HG02571 (cell line): ENCODE results near the gene STAT5B.
"Not testable (repeated sequence)": the region's sequence is repeated elsewhere in the genome, so short reads cannot be mapped to it uniquely, and the experiment has no call there.

ENCODE experiments used
- ATAC-seq: cut with Tn5 transposase; IDR thresholded peaks from one replicate; pipeline ENCODE4 v1.9.1; 2021; ENCODE audit warnings: mild to moderate bottlenecking, moderate library complexity; ENCODE audit not compliant: unreplicated experiment

The STAT5B gene

DNA sequence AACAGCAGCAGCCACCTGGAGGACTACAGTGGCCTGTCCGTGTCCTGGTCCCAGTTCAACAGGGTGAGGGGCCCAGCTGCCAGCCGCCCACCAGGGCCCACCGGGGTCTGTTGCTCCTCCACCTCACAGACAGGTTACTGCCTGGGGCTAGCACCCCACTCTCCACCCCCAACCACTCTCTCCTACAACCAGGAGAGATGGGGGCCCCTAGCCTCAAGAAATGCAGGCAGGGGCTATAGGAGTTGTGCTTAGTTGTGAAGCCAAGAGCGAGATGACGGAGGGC, 30.1 kb upstream of the STAT5B start:
- no peak for ATAC-seq

DNA sequence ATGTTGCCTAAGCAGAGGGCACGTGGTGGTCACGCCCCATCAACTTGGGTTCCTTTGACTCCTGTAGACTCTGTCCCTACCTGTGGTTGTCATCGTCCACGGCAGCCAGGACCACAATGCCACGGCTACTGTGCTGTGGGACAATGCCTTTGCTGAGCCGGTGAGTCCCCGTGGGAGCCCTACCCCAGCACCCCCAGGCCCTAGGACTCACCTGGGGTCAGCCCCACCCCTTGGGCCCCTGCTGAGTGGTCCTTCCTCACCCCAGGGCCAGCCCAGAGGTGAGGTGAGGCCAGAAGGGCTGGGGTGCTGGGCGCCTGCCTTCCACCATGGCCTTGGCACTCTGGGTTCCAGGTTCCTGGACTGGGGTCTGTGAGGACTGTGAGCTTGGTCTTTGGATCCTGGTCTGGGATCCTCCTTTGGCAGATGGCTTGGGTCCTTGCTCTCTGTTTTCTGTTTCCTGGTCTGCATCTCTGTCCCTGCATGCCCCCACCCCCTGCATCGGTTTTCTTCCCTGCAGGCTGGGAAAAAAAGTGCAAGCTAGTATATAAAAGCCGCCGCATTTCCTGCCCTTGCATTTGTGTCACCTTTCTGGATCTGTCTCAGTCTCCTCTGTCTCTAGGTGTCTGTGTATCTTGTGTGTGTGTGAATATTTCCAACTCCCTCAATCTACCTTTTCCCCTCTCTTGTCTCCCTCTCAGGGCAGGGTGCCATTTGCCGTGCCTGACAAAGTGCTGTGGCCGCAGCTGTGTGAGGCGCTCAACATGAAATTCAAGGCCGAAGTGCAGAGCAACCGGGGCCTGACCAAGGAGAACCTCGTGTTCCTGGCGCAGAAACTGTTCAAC, 29.6 kb upstream of the STAT5B start:
- no peak for ATAC-seq

GRCh38 chr17:42305031-42305330, 28.8 kb upstream of the STAT5B start:
- not testable (repeated sequence) for ATAC-seq

DNA sequence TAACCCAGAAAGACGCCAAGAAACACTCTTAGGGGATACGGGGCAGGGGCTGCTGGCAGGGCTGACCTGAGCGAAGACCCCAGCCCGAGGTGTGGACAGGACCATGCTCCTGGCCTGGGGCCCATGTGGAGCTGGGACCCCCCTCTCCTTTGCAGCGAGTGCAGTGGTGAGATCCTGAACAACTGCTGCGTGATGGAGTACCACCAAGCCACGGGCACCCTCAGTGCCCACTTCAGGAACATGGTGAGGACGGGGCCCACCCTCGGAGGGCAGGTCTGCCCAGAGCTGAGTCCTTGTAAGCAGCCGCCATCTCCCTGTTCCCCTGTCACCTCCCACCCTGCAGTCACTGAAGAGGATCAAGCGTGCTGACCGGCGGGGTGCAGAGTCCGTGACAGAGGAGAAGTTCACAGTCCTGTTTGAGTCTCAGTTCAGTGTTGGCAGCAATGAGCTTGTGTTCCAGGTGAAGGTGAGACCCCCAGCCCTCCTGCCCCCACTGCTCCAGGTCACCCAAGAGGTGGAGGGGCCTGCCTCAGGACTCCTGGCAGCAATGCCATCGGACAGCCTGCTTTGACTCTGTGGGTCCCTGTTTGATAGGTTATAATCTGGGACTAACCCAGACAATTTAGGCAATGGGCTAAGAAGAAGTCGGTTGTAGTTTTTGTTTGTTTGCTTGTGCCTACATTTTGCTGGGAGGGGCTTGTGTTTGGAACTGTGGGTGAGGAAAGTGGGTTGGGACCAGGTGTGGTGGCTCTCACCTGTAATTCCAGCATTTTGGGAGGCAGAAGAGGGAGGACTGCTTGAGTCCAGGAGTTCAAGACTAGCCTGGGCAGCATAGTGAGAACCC, 28.2 kb upstream of the STAT5B start:
- no peak for ATAC-seq

DNA sequence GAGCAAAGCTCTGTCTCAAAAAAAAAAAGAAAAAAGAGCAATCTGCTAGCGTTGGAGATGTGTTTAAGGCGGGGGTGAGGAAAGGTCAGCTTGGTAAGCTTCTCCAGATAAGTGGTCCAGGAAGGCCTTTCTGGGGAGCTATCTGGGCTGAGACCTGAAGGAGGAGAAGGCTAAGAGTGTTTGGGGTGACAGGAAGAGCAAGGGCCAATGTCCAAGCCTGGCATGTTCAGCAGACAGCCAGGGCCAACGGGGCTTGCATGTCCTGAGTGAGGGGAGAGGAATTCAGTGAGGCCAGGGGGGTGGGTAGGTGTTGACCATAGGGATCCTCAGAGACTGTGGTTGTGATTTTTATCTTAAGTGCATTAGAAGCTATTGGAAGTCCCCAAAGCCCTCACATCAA, 27.5 kb upstream of the STAT5B start:
- no peak for ATAC-seq

- no peak for ATAC-seq
These were observed 24.8 kb upstream of the STAT5B start for GRCh38 chr17:42301022-42301421.

- not testable (repeated sequence) for ATAC-seq
These were observed 23.7 kb upstream of the STAT5B start for GRCh38 chr17:42299913-42300312.

GRCh38 chr17:42299361-42299760, 23.2 kb upstream of the STAT5B start:
- ATAC-seq = not testable (repeated sequence)

DNA sequence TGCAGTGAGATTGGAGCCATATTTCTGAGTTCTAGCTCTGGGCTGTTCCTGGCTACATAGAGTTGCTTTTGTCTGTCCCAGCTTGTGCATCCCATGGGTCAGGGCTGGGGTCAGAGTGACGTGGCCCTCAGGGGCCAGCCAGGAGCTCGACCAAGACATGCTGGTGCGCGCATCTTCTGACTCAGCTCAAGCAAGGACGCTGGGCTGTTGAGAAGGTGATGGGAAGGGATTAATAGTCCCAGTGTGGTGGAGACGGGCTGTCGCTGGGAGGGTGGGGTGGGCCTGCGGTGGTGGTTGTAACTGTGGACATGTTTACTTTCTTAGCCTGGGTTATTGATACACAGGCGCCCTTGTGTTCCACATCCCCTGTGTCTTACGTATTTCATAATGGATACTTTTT, 21.6 kb upstream of the STAT5B start:
- ATAC-seq = not testable (repeated sequence)

DNA sequence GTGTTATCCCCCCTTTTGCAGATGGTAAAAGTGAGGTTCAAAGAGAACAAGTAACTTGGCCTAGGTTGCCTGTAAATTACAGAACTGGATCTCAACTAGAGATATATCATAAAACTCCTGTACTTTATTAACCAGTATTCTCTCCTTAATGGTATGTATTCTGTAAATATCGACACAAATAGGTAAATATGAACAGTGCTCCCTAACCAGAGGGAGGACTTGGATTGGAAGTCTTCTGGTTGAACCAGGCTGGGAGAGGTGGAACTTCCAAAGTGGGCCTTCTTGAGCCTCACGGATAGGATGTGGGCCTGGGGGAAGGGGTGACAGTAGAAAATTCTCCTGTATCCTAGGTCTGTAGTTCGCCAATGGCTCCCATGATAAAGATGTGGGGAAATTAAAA, 19.8 kb upstream of the STAT5B start:
- no peak for ATAC-seq

- no peak for ATAC-seq
These were observed 18.5 kb upstream of the STAT5B start for GRCh38 chr17:42294469-42295398.

DNA sequence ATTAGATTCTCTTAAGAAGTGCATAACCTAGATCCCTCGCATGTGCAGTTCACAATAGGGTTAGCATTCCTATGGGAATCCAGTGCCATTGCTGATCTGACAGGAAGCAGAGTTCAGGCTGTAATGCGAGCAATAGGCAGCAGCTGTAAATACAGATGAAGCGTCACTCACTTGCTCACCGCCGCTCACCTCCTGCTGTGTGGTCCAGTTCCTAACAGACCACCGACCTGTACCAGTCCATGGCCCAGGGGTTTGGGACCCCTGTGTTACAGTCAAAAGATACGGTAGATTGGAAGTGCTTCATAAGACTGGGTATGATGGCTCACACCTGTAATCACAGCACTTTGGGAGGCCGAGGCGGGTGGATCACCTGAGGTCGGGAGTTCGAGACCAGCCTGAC, 14.9 kb upstream of the STAT5B start:
- ATAC-seq = no peak

DNA sequence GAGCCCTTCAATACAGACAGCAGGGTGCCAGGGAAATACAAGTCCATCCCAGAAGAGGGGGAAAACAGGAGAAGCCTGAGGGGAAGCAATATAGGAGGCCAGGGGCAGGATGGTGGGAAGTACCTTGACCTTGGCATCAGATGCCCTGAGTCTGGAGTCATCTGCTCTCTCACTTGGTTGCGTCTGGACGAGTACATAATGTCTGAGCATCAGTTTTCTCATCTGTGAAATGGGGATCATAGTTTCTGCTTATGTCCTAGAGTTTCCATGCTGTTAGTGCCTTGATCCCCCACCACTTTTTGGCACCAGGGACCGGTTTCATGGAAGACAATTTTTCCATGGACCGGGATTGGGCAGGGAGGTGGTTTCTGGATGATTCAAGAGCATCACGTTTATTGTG, 14.4 kb upstream of the STAT5B start:
- ATAC-seq = no peak

GRCh38 chr17:42289611-42290181, 13.5 kb upstream of the STAT5B start:
- ATAC-seq = no peak

DNA sequence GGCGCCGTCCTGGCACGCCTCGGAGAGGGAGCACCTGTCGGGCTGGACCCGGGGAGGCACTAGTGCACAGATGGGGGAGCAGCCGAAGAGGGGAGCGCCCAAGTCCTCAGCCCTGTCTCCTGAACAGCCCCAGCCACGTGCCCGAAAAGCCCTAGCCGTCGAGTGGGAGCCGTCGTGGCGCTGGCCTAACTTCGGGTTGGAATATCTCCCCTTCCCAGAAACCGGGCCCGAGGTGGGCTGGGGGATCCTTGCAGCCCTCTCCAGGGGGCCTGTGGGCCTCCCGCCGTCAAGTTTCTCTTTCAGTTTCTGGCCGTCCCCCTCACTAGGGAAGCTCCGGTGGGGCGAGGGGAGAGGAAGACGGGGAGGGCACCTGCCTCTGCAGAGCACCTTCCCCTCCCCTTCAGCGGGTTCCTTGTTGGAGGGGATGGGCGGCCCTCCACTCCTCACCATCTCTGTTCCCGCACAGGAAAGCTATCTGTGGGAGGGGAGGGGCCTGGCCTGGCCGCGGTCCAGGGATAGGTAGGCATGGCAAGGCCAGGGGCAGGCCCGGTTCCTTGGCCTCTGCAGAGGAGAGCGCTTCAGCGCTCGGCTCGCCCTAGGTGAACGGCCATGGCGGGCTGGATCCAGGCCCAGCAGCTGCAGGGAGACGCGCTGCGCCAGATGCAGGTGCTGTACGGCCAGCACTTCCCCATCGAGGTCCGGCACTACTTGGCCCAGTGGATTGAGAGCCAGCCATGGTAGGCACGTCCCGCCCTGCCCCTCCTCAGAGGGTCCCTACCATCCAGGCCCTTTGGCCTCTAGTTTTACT, 12.8 kb upstream of the STAT5B start:
- ATAC-seq = no peak

DNA sequence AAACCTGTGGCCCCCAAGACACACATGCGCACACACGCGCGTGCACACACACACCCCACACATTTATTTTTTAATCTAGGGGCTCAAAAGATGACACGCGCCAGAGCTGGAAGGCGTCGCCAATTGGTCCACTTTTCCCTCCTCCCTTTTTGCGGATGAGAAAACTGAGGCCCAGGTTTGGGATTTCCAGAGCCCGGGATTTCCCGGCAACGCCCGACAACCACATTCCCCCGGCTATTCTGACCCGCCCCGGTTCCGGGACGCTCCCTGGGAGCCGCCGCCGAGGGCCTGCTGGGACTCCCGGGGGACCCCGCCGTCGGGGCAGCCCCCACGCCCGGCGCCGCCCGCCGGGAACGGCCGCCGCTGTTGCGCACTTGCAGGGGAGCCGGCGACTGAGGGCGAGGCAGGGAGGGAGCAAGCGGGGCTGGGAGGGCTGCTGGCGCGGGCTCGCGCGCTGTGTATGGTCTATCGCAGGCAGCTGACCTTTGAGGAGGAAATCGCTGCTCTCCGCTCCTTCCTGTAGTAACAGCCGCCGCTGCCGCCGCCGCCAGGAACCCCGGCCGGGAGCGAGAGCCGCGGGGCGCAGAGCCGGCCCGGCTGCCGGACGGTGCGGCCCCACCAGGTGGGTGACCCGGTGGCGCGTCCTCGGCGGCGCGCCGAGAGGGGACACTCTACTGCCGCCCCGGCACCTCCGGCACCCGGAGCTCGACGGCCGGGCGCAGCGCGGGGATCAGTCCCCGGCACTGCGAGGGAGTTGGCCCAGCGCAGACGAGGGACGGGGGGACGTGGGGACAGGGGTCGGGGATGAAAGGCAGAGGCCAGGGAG, 12.0 kb upstream of the STAT5B start, which contains the start of gene STAT5A:
TSS of gene STAT5A (plus strand) at position 522 of the 826 bp plus-strand sequence. CDS start 914 bp downstream, outside the sequence.
- no peak for ATAC-seq

DNA sequence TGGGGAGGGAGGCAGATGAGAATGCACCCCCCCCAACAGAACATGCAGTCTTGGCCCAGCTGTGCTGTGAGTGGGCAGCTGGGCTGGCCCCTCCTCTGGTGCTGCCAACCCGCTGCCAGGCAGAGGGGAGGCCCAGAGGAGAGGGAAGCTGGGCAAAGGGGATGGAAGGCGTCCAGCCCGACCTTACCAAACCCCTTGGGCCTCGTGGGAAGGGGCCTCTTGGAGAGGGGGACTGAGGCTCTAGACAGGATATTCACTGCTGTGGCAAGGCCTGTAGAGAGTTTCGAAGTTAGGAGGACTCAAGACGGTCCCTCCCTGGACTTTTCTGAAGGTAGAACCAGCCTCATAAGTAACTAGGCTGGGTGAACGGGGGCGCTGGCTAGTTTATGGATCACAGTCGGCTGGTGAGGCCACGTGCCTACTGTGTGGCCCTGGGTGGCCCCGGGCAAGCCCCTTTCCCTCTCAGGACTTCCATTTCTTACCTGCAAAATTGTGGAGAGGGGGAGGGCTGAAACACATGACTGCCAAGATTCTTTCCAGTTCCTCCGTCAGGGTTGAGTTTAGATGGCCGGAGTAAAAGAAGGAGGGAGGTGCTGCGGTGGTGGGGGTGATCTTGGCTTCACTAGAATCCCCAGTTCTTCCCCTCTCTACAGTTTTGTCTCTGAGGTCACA, 11.2 kb upstream of the STAT5B start:
- ATAC-seq = no peak

GRCh38 chr17:42286411-42287221, 10.4 kb upstream of the STAT5B start:
- ATAC-seq = no peak
